HCT116 (cell line): Measurements from ENCODE around the gene CA12. TPM values are rescaled to one million over a fixed set of nuclear protein-coding genes. Genes with fewer than 3 reads are reported as not detected.
"Not testable (repeated sequence)": the region's sequence is repeated elsewhere in the genome, so short reads cannot be mapped to it uniquely, and the experiment has no call there.

ENCODE experiments used
- ATAC-seq: fragments of 200-7000 bp; cut with Tn5 transposase; 2 replicates; pipeline ENCODE4 v1.9.1; 2020; ENCODE audit warnings: mild to moderate bottlenecking, moderate library complexity
- BruUV-seq: library from RNA; stranded (reverse); fragments of 400-500 nt; replicated peaks from 2 replicates; lab custom pipeline; 2021; lab: Mats Ljungman, UMichigan
- CTCF ChIA-PET: fragments of 300-600 bp; sonication (Branson Sonifier 250); formaldehyde crosslinking; loops from one replicate; lab custom pipeline; 2021; ENCODE audit warnings: antibody characterized with exemption; lab: Charles Lee
- POLR2A ChIA-PET: fragments of 300-600, 350-600 bp; sonication (Branson Sonifier 250); formaldehyde crosslinking; loops from one replicate; lab custom pipeline; 2021; ENCODE audit warnings: antibody characterized with exemption; lab: Charles Lee
- RAD21 ChIA-PET, 2 experiments: fragments of 300-600 bp; sonication (Branson Sonifier 250); formaldehyde crosslinking; loops; one replicate each; lab custom pipeline; 2023; ENCODE audit warnings: low total read pairs in 2 of 2; ENCODE audit not compliant: uncharacterized antibody in 2 of 2, unreplicated experiment in 2 of 2, low non-redundant PET in 1 of 2; lab: Charles Lee
- DNase-seq: peaks from one replicate; pipeline ENCODE4 v3.0.0-alpha.2; 2010; ENCODE audit warnings: low read depth, low spot score
- H2AFZ ChIP-seq: fragments of 200-600 bp; shearing (Covaris generic), sonication (generic); 2 replicates; pipeline ENCODE4 v1.6.1; 2017; ENCODE audit warnings: low read depth, mixed run types, mixed read lengths, antibody characterized with exemption, low read length; ENCODE audit not compliant: poor library complexity, severe bottlenecking
- H3K27ac ChIP-seq: 2 replicates; pipeline ENCODE4 v1.5.1; 2012; ENCODE audit warnings: low read depth, low read length
- H3K27me3 ChIP-seq: fragments of 200-600 bp; sonication (generic); 2 replicates; pipeline ENCODE4 v1.6.1; 2016; ENCODE audit warnings: mixed run types, low read length, mixed read lengths; ENCODE audit not compliant: insufficient read depth
- H3K36me3 ChIP-seq, 2 experiments: fragments of 200-500 bp in 1 of 2; fragments of 200-600 bp in 1 of 2; sonication (Bioruptor generic) in 1 of 2; sonication (generic) in 1 of 2; 2 replicates each; pipeline versions ENCODE4 v1.5.1 to v1.6.1; 2014 to 2016; ENCODE audit warnings: low read length in 2 of 2, inconsistent platforms in 1 of 2, mixed read lengths in 1 of 2, mixed run types in 1 of 2; ENCODE audit not compliant: insufficient read depth in 2 of 2, control insufficient read depth in 1 of 2
- H3K4me1 ChIP-seq, 2 experiments: fragments of 200-600 bp in 1 of 2; sonication (generic) in 1 of 2; 2 replicates each; pipeline versions ENCODE4 v1.5.1 to v1.6.1; 2012 to 2017; ENCODE audit warnings: low read length in 2 of 2, inconsistent platforms in 1 of 2, mild to moderate bottlenecking in 1 of 2, mixed read lengths in 1 of 2, mixed run types in 1 of 2, moderate library complexity in 1 of 2; ENCODE audit not compliant: insufficient read depth in 2 of 2, control insufficient read depth in 1 of 2
- H3K4me2 ChIP-seq: fragments of 200-600 bp; sonication (generic); 2 replicates; pipeline ENCODE4 v1.6.1; 2017; ENCODE audit warnings: mixed run types, low read length, mixed read lengths
- H3K4me3 ChIP-seq, 2 experiments: fragments of 200-600 bp in 1 of 2; sonication (generic) in 1 of 2; replicated peaks in 1 of 2; 2 replicates each; pipeline ENCODE4 v1.5.1; 2011 to 2016; ENCODE audit warnings: low read length in 2 of 2, control low read depth in 1 of 2, low read depth in 1 of 2, mild to moderate bottlenecking in 1 of 2, mixed read lengths in 1 of 2, mixed run types in 1 of 2
- H3K79me2 ChIP-seq: fragments of 200-600 bp; sonication (generic); 2 replicates; pipeline ENCODE4 v1.6.1; 2017; ENCODE audit warnings: mild to moderate bottlenecking, mixed run types, low read length, moderate library complexity, mixed read lengths; ENCODE audit not compliant: insufficient read depth
- H3K9ac ChIP-seq: fragments of 200-600 bp; sonication (generic); 2 replicates; pipeline ENCODE4 v1.6.1; 2016; ENCODE audit warnings: low read length, mixed read lengths
- H3K9me2 ChIP-seq: fragments of 200-600 bp; sonication (generic), shearing (Covaris generic); 2 replicates; pipeline ENCODE4 v1.6.1; 2017; ENCODE audit warnings: mixed run types, mild to moderate bottlenecking, moderate library complexity; ENCODE audit not compliant: insufficient read depth
- H3K9me3 ChIP-seq, 2 experiments: fragments of 200-500 bp in 1 of 2; fragments of 200-600 bp in 1 of 2; sonication (Bioruptor generic) in 1 of 2; sonication (generic) in 1 of 2; 2 replicates each; pipeline ENCODE4 v1.6.1; 2014 to 2017; ENCODE audit warnings: low read length in 2 of 2, mixed read lengths in 2 of 2, inconsistent platforms in 1 of 2, low read depth in 1 of 2, mild to moderate bottlenecking in 1 of 2, mixed run types in 1 of 2, moderate library complexity in 1 of 2; ENCODE audit not compliant: control insufficient read depth in 1 of 2, insufficient read depth in 1 of 2
- H4K20me1 ChIP-seq: fragments of 200-600 bp; sonication (generic), shearing (Covaris generic); 2 replicates; pipeline ENCODE4 v1.6.1; 2017; ENCODE audit warnings: mixed run types, mild to moderate bottlenecking, moderate library complexity; ENCODE audit not compliant: insufficient read depth
- FOSL1 ChIP-seq: IDR thresholded peaks from 2 replicates; pipeline ENCODE4 v1.6.1; 2012; ENCODE audit warnings: low read depth
- SRF ChIP-seq: IDR thresholded peaks from 2 replicates; pipeline ENCODE4 v1.6.1; 2012; ENCODE audit warnings: low read depth
- intact Hi-C: fragments of 100-400 bp; cut with micrococcal nuclease; formaldehyde crosslinking; loops from 2 replicates; pipeline ENCODE4 v1.10.0; 2022
- total RNA-seq: library from RNA; stranded (reverse); gene quantifications from one replicate; pipeline ENCODE4 v1.2.1, GENCODE V29; 2021; ENCODE audit not compliant: unreplicated experiment
- TF ChIP-seq, protein P1 (sequence below): IDR thresholded peaks from 2 replicates; pipeline ENCODE4 v1.6.1; 2012; ENCODE audit warnings: low read depth

The CA12 gene
- total RNA-seq, 1 experiment from 2014 or later = 1.8 TPM

- TF ChIP-seq, protein P1, sequence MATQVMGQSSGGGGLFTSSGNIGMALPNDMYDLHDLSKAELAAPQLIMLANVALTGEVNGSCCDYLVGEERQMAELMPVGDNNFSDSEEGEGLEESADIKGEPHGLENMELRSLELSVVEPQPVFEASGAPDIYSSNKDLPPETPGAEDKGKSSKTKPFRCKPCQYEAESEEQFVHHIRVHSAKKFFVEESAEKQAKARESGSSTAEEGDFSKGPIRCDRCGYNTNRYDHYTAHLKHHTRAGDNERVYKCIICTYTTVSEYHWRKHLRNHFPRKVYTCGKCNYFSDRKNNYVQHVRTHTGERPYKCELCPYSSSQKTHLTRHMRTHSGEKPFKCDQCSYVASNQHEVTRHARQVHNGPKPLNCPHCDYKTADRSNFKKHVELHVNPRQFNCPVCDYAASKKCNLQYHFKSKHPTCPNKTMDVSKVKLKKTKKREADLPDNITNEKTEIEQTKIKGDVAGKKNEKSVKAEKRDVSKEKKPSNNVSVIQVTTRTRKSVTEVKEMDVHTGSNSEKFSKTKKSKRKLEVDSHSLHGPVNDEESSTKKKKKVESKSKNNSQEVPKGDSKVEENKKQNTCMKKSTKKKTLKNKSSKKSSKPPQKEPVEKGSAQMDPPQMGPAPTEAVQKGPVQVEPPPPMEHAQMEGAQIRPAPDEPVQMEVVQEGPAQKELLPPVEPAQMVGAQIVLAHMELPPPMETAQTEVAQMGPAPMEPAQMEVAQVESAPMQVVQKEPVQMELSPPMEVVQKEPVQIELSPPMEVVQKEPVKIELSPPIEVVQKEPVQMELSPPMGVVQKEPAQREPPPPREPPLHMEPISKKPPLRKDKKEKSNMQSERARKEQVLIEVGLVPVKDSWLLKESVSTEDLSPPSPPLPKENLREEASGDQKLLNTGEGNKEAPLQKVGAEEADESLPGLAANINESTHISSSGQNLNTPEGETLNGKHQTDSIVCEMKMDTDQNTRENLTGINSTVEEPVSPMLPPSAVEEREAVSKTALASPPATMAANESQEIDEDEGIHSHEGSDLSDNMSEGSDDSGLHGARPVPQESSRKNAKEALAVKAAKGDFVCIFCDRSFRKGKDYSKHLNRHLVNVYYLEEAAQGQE = no peak
- TF ChIP-seq FOSL1 (no peak), SRF (no peak)
Measured at GRCh38 chr15:63417721-63418120, 36.1 kb upstream of the CA12 start (continued).

DNA sequence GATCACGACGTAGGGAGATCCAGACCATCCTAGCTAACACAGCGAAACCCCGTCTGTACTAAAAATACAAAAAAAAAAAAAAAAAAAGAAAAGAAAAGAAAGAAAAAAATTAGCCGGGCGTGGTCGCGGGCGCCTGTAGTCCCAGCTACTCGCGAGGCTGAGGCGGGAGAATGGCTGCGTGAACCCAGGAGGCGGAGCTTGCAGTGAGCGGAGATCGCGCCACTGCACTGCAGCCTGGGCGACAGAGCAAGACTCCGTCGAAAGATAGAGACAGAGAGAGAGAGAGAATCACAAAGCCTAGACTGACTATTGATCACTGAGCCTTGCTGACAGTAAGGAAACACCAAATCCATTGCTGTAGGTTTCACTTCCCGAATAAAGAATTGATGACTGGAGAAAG, 35.6 kb upstream of the CA12 start:
- POLR2A ChIA-PET = not testable (repeated sequence)

More for the DNA sequence above, 35.6 kb upstream of the CA12 start:
- H3K9me2 ChIP-seq, H3K36me3 ChIP-seq, ATAC-seq, BruUV-seq, H3K9ac ChIP-seq, H3K27ac ChIP-seq, H3K4me3 ChIP-seq, intact Hi-C loops, H3K27me3 ChIP-seq, CTCF ChIA-PET, H3K79me2 ChIP-seq, DNase-seq, H3K4me1 ChIP-seq, H4K20me1 ChIP-seq, RAD21 ChIA-PET, H3K4me2 ChIP-seq, H3K9me3 ChIP-seq, H2AFZ ChIP-seq: not testable (repeated sequence)
